Amygdala (tissue), 56 donors: ENCODE results near the gene TMTC3.
"Not testable (repeated sequence)": the region's sequence is repeated elsewhere in the genome, so short reads cannot be mapped to it uniquely, and the experiment has no call there.

Experiments
- DNase-seq, 56 donors: peaks; one replicate each; lab custom pipeline; 2025; lab: John Stamatoyannopoulos, UW

The TMTC3 gene

GRCh38 chr12:88156075-88156654, 14.1 kb downstream of the TMTC3 start:
- DNase-seq = no peak

GRCh38 chr12:88163371-88163770, 21.3 kb downstream of the TMTC3 start:
- DNase-seq = no peak

- no peak for DNase-seq
These were observed 24.1 kb downstream of the TMTC3 start for GRCh38 chr12:88166179-88166578.

- DNase-seq = no peak
These were observed 25.3 kb downstream of the TMTC3 start for GRCh38 chr12:88167384-88167783.

- no peak for DNase-seq
These were observed 30.8 kb downstream of the TMTC3 start for GRCh38 chr12:88172844-88173407.

- no peak for DNase-seq
These were observed 33.4 kb downstream of the TMTC3 start for GRCh38 chr12:88175544-88175943.

GRCh38 chr12:88179436-88180014, 37.4 kb downstream of the TMTC3 start:
- no peak for DNase-seq

GRCh38 chr12:88181881-88182280, 39.8 kb downstream of the TMTC3 start:
- DNase-seq = no peak

- no peak for DNase-seq
These were observed 40.3 kb downstream of the TMTC3 start for GRCh38 chr12:88182416-88182815.

- no peak for DNase-seq
These were observed 42.1 kb downstream of the TMTC3 start for GRCh38 chr12:88184196-88184595.

- DNase-seq = no peak
These were observed 43.2 kb downstream of the TMTC3 start for GRCh38 chr12:88185279-88185678.

- no peak for DNase-seq
These were observed 43.9 kb downstream of the TMTC3 start for GRCh38 chr12:88185988-88186387.

GRCh38 chr12:88187571-88187970, 45.5 kb downstream of the TMTC3 start:
- no peak for DNase-seq

- no peak for DNase-seq
These were observed 46.1 kb downstream of the TMTC3 start for GRCh38 chr12:88188180-88188579.

GRCh38 chr12:88192426-88192825, 50.3 kb downstream of the TMTC3 start:
- DNase-seq = no peak

- no peak for DNase-seq
These were observed 52.8 kb downstream of the TMTC3 start for GRCh38 chr12:88194868-88195267.

GRCh38 chr12:88200029-88200428, 57.9 kb downstream of the TMTC3 start:
- no peak for DNase-seq

- no peak for DNase-seq
These were observed 60.4 kb downstream of the TMTC3 start for GRCh38 chr12:88202500-88202899.

- DNase-seq = no peak
These were observed 64.5 kb downstream of the TMTC3 start for GRCh38 chr12:88206601-88207000.

GRCh38 chr12:88207921-88208620, 66.0 kb downstream of the TMTC3 start:
- DNase-seq = no peak

- no peak for DNase-seq
These were observed 66.6 kb downstream of the TMTC3 start for GRCh38 chr12:88208661-88209060.

GRCh38 chr12:88210311-88210710, 68.2 kb downstream of the TMTC3 start:
- not testable (repeated sequence) for DNase-seq
